NCI-H1694 treated with DMSO at 0.1 percent for 48 hours (cell line): Measurements from ENCODE around the gene SSR1.
A peak's percentile ranks its signal among the peaks of the same experiment; 100 is the strongest.

Experiments
- DNase-seq: peaks from one replicate; lab custom pipeline; 2025; lab: John Stamatoyannopoulos, UW

The SSR1 gene

GRCh38 chr6:7257521-7258230 lies 55.3 kb downstream of the SSR1 start:
- DNase-seq, result no peak

DNA sequence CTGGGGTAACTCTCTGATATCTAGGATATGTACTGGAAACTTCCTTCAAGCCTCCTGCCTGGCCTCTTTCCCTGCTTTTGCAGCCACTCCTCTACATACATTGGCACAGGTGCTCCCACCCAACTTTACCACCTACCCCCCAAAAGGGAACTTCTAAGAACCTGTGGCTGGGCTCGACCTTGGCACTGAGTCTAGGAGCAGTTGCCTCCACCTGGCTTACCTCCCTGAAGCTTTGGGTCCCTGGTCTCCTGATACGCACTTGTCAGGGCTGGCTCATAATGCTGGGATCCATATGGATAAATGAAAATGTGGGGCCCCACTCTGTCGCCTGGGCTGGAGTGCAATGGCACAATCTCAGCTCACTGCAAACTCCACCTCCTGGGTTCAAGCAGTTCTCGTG lies 56.2 kb downstream of the SSR1 start:
- DNase-seq, result no peak

- DNase-seq, result no peak
Observed at GRCh38 chr6:7255918-7256317, 57.1 kb downstream of the SSR1 start.

DNA sequence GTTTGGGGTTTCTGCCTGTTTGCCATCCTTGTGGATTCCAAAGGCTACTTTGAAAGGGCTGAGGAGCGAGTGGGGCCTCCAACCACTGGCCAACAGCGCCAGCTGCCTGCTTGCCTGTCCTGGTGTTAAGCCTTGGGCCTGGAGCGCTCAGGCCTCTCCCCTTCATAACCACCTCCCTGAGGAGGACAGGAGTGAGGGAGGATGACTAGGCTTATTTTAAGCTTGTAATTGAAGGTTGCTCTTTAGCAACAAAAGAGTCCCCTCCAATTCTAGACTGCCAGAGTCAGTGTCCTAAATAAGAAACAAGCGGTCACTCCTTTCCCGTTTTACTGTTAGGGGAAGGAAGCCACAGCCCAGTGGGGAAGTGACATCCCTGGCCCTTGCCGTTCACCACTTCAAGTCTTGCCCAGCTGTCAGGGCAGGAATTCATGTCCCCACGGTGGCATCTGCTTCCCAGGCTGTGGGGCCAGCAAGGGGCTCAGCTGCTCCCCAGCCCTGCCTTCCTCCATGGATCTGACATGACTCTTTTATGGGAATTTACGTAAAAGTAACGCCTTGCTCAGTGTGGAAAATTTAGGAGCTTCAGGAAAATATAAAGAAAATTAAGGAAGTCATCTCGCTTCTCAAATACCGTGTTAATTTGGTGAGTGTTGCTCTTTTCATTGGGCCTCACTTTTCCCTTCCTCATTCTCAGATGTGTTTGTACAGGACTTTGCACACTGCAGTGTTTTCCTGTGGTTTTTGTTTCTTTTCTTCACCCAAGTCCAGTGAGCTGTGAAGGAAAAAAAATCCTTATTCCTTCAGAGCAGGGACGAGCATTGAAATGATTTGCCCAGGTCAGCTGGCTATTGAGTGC lies 57.8 kb downstream of the SSR1 start:
- no peak for DNase-seq

GRCh38 chr6:7252390-7252789 lies 60.6 kb downstream of the SSR1 start:
- DNase-seq, result no peak

DNA sequence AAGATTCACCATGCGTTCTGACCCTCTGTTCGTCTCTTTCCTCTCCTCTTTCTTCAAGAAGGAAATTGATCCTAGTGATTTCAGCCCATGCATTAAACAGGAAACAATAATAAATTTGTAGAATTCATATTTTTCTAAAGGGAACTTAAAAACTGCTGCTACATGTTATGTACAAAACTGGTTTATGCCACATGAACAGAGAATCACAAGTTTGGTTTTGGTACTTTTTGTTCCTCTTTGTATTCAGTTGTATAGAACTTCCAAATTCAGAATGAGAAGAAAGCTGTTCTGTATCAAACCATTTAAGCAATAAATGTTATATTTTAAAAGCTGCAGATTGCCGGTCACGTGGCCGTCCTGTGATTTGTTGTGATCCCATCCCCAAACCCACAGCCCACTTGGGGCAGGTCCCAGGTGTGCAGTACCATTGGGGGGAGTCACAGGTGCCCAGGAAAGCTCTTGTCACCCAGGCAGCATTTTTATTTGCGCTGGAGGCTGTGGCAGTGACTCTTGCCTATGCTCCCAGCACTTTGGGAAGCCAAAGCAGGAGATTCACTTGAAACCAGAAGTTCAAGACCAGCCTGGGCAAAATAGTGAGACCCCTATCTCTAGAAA lies 61.2 kb downstream of the SSR1 start:
- DNase-seq, result no peak

DNA sequence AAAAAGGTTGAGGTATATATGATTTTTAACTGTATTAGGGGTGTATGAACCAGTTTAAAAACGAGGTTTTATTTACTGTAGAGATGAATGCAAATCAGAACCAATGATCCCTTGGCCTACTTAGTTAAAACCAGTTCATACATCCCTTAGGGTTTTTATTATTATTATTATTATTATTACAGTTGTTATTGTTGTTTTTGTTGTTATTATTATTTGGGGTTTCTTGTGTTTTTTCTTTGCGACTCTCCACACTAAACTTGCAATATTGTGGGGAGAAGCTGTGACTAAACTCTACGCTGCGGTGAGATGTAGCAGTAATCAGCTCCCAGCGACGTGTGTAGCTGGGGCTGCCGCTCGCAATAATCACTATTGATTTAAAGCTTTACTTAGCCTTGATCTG lies 62.2 kb downstream of the SSR1 start:
- DNase-seq, result no peak

- no peak for DNase-seq
Observed at GRCh38 chr6:7249946-7250643, 62.9 kb downstream of the SSR1 start.

DNA sequence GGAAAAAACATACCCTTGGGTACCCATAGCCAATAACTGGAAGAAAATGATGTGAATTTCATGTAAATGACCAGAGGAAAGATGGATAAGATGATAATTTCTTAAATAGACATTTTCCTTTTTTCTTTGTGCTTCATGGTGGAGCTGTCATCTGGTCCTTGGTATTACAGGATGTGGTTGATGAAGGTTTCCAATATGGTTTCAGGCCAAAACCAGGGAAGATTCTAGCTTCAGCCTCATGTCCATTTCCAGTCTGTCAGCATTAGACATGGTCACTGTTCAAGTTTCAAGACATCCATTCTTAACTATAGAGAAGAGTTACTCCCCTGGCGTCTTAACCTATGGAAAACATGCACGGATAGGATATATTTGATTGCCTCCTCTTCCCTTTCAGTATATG lies 63.6 kb downstream of the SSR1 start:
- DNase-seq, result no peak

DNA sequence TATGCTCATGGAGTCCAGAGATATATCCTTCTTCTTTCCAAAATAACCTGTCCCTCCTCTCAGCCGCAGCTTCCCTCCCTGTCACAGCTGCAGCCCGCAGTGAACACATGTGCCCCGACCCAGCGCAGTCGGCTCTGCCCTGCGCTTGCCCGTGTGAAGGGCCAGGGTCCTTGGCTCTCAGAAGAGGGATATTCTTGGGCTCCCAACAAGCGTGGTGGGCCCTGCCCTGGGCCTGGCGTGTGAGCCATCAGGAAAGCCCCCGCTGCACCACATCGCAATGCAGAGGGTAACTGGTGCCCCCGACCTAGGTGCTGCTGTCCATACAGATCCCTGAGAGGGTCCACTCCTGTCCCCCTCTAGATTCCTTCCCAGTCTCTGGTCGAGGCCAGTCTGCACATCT lies 65.2 kb downstream of the SSR1 start:
- DNase-seq, result no peak

- no peak for DNase-seq
Observed at GRCh38 chr6:7247179-7247456, 65.9 kb downstream of the SSR1 start.

DNA sequence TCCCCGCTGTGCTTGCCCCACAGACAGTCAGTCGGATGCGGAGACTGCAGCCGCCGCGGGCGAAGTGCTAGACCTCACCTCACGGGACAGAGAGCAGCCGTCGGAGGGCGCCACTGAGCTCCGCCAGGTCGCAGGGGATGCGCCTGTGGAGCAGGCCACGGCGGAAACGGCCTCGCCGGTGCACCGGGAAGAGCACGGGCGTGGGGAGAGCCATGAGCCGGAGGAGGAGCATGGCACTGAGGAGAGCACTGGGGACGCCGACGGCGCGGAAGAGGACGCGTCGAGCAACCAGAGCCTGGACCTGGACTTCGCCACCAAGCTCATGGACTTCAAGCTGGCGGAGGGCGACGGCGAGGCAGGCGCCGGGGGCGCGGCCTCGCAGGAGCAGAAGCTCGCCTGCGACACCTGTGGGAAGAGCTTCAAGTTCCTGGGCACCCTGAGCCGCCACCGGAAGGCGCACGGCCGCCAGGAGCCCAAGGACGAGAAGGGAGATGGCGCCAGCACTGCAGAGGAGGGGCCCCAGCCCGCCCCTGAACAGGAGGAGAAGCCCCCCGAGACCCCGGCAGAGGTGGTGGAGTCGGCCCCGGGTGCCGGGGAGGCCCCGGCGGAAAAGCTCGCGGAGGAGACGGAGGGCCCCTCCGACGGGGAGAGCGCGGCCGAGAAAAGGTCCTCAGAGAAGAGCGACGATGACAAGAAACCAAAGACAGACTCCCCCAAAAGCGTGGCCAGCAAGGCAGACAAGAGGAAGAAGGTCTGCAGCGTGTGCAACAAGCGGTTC lies 66.4 kb downstream of the SSR1 start:
- no peak for DNase-seq

- DNase-seq, result no peak
Observed at GRCh38 chr6:7245668-7246393, 67.2 kb downstream of the SSR1 start.

GRCh38 chr6:7243179-7243981 lies 69.6 kb downstream of the SSR1 start:
- DNase-seq, result peak; percentile 92

GRCh38 chr6:7242835-7243178 lies 70.2 kb downstream of the SSR1 start:
- DNase-seq, result no peak

DNA sequence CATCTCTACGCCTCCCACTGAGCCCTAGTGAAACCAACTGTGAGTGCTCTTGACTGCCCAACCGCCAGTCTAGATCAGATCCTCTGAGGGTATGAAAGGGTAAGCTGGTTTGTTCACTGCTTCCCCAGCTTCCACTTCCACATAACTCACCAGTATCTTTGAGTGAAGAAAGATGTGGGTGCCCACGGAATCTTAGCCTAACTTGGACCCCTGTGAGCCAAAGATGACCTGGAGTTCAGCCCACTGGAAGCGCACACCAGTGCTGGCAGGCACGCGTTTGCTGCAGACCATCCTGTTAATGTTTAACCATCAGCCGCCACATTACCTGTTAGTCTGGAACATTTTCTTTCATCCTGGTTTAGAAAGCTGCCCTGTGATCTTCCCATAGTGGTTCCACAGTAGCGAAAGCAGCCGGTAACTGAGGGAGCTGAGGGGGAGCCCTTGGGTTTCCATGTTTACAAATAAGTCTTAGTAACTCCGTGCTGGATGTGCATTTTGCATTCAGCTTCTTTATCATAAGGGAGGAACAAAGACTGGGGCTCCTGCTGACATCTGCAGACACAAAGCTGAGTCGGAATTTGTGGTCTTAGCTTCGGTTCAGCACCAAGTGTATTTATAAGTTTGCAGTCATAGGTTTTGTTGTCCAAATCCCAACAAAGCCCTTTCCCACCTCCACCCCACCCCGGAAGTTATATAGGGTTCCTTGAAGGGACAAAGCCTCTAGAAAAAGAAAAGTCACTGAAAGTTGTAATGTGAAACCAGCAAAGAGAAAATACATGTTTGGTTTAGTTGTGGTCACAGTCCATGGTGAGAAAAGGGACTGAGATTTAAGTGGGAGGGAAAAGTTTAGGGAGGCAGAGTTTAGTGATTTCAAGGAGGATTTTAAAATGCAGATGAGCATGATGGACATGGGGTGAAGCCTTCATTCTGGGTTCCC lies 71.0 kb downstream of the SSR1 start:
- no peak for DNase-seq

DNA sequence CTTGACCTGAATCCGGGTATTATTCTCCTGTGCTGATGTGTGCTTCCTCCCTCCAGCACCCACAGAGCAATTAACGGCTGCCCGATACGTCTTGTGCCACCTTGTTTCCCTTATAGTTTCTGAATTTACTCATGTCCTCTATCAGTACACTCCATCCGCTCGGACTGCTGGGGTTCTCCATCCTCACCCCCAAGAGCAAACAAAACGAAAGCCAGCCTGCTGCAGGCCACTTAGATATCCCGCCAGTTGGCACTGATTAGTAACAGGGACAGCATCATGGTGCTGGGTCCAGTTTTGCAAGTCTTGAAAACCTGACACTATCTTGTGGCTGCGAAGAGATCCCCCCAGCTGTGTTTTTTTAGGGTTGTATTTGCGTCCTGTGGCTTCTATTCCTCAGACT lies 71.8 kb downstream of the SSR1 start:
- DNase-seq, result no peak

GRCh38 chr6:7240351-7240750 lies 72.6 kb downstream of the SSR1 start:
- DNase-seq, result no peak

DNA sequence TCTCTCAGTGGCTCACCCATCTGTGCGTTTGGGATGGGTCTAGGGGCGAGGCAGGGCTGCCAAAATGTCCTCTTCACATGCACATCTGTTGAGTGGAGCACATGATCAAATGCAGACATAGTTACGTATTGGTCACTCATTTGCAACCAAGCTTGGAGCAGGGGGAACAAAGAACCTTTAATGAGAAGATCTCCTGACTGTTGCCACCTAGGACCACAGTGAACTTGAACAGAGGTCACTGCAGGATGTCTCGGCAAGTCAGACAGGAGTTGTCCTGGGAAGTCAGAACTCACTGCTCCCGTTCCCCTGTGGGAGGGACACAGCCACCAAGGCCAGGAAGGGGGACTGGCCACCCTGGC lies 73.4 kb downstream of the SSR1 start:
- DNase-seq, result no peak
